GM19452 (cell line): ENCODE data around the gene VAPA.

Experiments
- ATAC-seq: cut with Tn5 transposase; IDR thresholded peaks from one replicate; pipeline ENCODE4 v1.9.1; 2021; ENCODE audit not compliant: unreplicated experiment

Gene VAPA

DNA sequence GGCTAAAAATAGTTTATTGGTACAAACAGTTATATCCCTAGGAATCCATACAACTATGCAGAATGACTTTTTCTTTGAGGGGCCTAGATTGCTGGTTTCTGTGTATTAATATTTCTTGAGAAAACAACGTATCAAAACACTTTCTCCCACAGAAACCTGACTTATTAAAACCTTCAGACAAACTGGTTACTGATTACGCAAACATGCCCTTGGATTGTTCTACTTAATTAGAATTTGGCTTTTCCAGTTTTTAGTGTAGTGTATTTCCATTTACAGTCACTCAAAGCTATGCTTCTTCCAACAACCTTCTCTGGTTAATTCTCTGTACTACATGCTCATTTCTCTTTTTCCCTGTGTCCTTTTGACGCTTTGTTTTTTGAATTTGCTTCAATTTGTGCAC, 20.0 kb downstream of the VAPA start:
- no peak for ATAC-seq

DNA sequence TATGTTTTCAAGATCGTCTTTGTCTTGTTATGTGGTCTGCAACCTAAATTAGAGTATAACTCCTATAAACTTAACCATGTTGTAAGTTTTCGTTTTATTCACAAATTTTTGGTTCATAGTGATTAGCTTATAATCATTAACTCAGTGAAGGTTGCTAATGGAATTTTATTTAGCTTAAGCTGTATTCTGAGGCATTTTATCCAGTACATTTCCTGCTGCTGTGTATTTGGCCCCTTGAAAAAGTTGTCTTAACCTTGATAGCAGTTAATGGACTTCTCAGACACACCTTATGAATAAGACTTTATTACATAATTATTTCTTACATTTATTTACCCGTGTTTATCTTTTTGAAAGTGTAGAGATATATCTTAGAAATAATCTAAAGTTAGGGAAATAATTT, 20.5 kb downstream of the VAPA start:
- no peak for ATAC-seq

DNA sequence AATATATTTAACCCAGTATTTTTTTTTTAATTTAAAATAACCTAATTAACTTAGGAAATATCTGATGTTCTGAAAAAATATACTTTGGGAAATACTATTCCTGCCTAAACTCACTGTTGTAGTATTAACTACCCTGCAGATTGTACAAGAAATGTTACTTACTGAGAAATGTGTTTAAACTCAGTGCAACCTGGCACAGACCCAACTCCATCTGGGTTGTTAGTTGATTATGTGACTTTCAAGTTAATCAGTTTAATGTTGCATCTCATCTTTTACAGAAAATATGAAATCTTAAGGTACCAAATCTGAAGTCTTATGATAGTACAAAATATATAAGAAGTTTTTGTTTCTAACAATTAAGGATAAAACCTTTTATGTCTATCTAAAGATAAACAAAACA, 27.3 kb downstream of the VAPA start:
- ATAC-seq, result no peak

DNA sequence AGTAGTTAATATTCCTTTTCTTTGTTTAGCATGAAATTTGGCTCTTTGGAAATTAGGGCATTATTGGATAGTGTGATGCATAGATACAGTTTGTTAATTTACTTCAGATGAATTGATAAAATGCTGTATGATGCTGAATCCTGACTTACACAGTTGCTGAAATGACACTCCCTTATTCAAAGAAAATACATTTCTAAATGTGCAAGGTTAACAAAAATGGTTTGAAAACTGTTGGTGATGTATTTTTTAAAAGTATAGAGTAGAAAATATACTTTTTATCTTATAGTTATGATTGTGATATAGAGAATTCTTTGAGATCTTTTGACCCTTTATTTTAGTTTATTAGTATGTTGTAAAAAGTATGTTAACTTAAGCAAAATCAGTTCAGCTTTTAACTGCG, 27.8 kb downstream of the VAPA start:
- no peak for ATAC-seq

DNA sequence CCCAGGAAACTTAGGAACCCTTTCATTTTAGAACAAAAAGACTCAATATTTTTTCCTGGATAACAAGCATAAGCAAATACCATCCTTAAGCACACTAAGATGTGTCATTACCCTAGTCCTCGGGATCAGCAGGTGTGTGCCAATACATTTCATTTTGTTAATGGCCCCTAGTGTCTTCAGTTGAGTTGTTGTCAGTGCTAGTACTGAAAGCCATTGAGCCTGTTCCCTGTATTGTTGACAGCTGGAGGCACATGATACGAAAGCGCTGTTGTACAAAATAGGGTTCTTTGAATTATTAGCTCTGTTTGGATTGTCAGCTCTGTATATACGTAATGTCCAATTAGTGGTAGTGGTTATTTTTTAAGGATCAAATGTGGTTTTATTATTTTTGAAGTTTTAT, 29.5 kb downstream of the VAPA start:
- no peak for ATAC-seq

DNA sequence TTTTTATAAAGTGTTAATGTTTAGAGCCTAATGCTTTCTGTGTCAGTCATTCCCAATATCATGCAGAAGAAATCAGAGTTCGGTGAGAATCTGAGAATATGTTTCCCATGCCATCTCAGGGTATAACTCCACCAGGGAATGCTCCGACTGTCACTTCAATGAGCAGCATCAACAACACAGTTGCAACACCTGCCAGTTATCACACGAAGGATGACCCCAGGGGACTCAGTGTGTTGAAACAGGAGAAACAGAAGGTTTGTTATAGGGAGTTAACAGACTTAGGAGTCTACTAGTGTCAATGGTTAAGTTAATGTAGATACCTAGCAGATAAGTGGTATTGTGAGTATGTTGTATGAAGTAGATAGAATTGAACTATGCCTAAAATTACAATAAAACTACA, 31.0 kb downstream of the VAPA start:
- no peak for ATAC-seq

DNA sequence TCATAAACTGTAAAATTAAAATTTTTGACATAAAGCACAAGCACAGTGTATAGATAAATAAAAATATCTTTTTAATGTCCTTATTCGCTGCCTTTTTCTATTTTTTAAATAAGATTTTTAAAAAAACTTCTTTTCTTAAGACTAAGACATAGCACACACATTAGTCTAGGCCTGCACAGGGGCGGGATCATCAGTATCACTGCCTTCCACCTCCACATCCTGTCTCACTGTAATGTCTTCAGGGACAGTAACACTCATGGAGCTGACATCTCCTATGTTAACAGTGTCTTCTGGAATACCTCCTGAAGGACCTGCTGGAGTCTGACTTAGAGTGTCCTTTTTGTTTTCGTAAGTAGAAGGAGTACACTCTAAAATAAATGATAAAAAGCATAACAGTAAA, 33.0 kb downstream of the VAPA start:
- no peak for ATAC-seq

DNA sequence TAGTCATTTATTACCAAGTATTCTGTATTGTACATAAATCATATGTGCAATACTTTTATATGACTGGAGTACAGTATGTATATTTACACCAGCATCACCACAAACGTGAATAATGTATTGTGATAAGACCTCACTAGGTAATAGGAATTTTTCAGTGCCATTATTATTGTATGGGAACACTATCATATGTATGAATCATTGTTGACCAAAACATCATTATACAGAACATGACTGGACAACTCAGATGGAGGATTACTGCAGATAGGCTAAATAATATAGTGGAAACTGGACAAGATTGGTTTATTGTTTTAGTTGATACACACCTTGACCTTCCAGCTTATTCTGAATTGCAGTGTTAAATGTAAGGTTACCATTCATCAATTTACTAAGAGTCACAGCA, 33.4 kb downstream of the VAPA start:
- ATAC-seq, result no peak

DNA sequence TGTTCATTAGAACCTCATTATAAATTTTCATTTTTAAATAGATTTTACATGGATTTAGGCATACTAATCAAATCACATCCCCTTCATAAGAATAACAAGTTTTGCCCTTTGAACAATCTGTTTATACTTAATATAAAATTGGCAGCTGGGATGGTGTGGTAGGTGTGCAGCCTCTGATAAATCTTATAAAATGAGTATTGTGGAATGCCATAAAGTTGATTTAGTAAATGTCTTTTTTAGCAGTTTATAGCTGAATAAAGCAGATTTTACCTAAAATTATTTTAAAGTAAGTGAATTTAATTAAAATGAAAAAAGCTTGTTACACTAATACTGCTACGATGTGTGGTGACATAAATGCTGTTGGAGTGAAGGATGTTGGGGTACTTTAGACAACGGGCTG, 35.5 kb downstream of the VAPA start:
- ATAC-seq, result no peak

DNA sequence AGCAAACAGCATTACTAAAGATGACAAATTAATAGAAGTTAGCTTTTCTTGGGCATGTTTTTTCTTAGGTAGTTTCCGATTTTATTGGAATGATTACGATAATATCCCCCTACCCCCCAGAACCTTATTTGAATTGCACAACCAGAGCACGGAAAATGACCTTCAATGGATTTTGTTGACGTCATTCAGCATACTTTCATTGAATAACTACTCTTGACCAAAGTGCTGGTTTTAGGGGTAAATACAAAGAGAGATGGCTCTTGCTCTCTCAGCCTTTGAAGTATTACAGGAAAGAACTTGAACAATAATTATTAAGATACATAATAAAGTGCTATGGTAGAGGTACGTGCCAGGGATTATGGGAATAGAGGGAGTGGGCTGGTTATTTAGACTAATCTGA, 36.0 kb downstream of the VAPA start:
- no peak for ATAC-seq

DNA sequence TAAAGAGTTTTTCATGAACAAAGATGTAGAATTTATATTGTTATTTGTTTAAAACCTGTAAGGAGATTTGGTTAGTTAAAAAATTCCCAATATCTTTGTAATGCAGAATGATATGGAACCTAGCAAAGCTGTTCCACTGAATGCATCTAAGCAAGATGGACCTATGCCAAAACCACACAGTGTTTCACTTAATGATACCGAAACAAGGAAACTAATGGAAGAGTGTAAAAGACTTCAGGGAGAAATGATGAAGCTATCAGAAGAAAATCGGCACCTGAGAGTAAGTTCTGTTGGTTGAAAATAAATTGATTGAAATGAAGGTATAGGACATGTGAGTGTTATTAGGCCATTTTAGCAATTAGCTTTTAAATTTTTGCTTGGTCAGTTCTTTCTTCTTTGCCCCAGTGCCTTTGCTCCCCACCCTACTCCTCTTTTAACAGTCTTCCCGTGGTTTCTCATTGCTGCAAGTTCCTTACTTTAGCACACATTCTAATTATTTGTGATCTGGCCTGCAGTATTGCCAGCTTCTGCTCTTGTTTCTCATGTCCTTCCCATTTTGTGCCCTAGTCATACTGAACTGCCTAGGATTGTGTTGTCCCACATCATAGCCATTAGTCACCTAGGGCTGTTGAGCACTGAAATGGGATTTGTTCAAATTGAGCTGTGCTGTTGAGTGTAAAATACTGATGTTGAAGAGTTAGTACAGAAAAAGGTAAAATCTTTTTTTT, 36.6 kb downstream of the VAPA start:
- no peak for ATAC-seq

DNA sequence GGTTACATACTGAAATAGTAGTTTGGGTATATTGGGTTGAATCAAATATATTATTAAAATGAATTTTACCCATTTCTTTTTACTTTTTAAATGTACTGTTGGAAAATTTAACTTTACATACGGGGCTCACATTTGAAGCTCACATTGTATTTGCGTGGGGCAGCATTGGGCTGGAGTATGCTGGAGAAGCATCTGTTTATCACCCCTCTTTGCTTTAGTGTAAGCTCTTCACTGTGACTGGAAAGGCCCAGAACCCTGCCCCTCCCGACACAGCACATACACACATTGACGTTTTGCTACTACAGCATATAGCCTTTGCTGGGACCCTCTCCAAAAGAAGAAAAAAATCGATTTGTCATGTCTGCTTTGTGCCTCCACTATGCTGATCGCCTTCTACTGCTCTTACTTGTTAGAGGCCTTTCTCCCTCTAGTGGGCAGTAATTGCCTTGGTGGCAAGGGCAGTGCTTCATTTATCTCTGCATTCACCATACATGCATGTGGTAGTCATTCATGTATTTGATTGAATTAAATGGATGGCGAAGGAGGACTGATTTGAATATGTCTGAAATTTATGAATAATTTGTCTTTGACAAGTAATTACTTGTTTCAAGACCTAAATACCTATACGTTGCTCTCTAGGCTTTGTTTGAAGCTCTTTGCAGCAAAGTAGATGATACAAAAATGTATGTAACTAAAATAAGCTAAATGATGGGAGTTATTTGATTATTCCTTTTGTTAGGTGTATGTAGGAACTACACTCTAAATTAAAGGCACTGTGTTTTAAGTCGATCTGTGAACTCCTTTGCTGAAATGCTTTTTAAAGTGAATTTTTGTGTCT, 37.4 kb downstream of the VAPA start:
- no peak for ATAC-seq

DNA sequence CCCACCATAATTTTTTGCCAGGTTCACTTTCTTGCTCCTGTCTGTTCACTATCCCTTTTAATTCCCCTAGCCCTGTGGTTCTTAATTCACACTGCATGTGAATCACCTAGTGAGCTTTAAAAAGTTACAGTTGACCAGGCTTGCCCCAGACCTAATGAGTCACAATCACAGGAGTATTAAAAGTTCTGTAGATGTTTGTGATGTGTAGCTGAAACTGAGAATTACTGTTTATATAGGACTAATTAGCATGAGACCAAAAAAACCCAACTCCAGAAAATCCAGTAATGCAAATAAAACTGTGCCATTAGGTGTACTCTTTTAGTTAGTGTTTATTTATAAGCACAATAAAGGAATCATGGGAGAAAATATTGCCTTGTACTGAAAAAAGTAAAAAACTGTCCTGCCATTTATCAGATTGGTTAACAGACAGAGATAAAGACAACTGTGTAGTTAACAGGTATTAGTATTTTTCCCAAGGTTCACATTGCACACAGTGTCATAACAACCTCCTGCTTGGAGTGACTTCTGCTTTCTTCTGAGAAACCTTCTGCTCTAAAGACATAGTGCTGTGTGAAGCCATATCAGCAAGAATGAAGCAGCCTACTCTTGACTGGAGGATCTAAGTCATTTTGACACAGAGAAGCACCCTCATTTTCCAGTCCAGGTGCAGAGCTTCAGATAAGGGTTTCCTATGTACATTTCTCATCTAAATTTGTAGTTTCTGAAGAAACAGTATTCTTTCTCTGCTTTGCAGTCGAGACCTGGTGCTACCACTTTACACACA, 39.0 kb downstream of the VAPA start:
- ATAC-seq, result no peak

DNA sequence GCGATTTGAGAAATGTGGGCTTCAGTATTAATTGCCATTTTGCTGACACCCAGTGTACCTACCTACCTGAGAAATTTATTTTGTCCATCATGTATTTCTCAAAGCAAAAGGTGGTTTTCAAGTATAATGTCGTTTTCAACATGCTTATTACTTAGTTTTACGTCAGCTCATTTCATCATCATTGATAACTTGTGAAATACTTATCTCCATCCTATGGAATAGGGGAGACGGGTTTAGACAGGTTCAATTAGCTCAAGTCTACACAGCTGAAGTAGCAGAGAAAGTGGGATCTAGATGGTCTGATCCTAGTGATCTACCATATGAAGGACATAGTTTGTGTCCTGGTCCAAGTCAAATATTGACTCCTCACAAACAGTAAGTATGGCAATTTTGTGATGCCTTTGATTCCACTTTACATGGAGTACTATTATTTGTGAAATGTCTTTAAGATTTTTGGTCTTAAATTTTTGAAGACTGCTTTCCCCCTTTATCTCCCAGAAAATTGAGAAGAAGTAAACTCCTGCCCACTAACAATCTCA, 45.1 kb downstream of the VAPA start:
- ATAC-seq, result no peak

DNA sequence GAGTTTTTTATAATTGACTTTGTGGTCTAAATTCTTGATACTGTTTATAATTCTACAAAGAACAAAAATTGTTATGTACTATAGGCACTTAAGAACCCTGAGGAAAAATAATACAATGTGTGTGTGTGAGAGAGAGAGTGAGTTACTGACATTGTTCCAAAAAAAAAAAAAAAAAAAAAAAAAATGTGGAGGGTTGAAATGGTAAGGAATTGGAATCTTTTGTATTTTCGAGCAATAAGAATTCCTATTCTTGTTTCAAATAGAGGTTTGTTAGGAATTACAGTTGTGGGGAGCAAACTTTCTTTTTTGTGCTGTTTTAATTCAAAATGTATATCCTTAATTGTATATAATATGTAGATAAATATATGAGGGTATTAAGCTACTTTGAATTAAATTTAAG, 45.7 kb downstream of the VAPA start:
- ATAC-seq, result no peak

DNA sequence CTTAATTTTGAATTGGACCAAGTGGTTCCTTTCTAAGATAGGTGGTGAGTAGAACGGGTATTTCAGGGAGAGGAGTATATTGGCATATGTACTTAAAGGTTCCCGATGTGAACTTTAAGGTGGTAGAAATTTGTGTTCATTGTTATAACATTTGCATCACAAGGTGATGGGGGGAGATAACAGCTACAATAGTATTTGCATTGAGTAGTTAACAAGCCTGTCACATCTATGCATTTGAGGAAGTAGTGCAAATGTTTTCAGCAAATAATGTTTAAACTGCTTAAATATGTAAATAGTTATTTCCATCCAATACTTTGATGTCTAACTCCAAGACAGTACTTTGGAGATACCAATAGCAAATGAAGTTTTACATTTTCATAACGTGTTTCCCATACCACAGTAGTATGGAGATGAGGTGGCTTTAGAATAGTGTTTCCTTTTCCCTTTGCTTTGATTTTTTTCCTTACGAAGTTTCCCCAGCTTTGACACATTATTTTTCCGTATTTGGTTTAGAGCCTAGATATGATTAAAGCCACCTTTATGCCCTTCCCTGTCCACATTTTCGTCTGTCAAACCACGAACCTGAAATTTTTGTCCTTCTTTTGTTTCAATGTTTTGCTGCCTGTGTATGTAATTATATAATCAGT, 46.6 kb downstream of the VAPA start:
- no peak for ATAC-seq

DNA sequence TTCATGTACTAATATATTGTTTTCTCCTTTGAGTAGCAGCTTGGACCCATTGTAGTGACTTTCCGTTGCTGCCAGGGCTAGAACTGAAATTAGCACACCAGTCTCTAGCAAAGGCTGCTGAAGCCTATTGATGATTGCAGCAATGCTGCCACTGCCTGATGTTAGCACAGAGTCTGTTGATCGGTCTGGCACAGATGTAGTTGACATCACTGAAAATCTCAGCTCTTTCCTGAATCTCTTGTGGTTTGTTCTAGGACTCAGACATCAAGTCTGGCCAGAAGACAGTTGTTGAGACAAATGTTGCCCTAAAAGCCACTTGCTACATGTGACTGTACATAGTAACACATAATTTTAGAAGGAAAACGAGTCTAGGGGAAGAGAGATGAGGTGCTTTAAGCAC, 47.2 kb downstream of the VAPA start:
- ATAC-seq, result no peak

DNA sequence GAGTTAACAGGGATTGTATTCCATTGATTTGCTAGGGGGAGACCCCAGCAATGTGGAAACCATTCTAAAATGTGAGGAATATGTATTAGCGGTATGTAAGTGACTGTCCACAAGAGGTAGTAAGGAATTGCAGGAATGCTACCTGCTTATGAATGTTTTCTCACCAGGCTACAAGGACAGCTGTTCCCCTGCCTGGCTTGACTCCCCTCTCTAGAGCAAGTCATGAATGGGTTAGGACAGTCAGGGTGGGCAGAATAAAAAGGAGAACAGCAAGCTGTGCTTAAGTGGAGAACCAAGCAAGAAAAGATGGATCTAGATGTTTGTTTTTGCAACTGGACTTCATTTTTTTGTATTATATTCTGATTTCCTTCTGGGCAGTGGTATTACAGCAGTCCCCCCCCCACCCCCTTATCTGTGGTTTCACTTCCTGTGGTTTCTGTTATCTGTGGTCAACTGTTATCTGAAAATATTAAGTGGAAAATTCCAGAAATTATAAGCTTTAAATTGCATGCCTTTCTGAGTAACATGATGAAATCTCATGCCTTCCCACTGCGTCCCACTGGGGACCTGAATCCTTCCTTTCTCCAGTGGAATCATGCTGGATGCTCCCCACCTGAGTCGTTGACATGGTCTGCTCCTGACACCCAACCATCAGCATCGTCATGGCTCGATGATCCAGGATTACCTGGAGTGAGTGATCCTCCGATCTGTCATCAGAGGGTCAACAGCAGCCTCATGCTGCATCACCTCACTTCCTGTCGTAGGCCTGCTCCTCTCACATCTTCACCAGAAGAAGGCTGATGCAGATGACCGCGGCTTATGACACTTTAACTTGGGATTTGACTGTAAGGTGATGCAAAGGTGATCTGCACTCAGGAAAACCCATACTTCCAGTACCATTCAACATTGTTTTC, 52.2 kb downstream of the VAPA start:
- no peak for ATAC-seq

DNA sequence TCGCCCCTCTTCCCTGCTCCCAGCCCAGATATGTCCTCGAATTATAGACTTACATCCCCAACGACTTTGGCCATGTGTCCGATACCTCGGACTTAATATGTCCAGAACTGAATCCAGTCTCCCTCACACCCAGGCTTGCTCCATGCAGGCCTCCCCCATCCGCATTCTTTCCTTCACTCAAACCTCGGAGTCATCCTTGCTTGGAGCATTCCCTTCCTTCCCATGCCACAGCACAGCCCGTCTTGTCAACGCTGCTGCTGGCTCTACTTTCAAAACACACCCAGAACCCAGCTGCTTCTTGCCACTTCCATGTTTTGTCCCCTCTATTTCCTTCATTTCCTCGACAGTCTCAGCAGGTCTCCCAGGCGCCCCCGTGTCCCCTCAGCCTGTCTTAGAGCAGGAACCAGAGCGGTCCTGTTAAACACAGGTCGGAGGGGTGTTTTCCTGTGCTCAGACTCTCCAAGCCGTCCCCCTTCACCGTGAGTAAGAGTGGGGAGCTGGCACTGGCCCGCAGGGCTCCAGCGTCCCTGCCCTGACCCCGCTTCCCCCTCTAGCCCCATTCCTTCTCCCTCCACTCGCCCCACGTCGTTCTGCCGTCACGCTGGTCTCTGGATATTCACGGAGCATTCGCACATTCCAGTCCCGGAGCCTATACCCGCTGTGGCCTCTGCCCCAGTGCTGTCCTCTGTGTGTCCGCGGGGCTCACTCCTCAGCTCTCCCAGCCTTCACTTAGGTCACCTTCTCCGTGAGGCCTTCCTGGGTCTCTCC, 54.4 kb downstream of the VAPA start:
- ATAC-seq, result no peak
